ENCODE data around the gene ETV7. TPM values are rescaled to one million over a fixed set of nuclear protein-coding genes. Genes with fewer than 3 reads are reported as not detected.

Gene ETV7
- total RNA-seq, 1 donor = 3.3 TPM

DNA sequence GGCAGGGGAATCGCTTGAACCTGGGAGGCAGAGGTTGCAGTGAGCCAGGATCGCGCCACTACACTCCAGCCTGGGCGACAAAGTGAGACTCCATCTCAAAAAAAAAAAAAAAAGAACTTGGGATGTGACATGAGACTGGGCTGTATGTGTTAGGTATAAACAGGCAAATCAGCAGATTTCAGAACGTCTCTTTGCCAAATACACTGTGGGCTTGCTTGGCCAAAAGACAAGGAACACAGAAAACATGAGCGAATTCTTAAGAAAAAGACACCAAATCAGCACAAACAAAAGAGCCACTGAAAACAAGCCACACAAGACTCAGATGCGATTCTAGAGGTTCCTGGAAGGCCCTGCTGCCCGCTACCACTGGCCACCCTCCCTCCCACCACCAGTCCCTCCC, 12.5 kb downstream of the ETV7 start:
- Histone ChIP-seq H3K27me3 (ENCODE audit: insufficient read depth, low read length) (peaks cover 8% of the 10 kb centered on the region), H2AFZ (ENCODE audit: low read length) (peak overlapping the region; percentile 5), H3K27ac (ENCODE audit: low read depth, low read length) (no peak overlapping the region), H3K4me2 (ENCODE audit: insufficient read depth, low read length) (no peak overlapping the region), H3K9me3 (ENCODE audit: low read depth, low read length) (no peaks in the 10 kb centered on the region), H4K20me1 (ENCODE audit: insufficient read depth, low read length) (no peaks in the 10 kb centered on the region), H3K36me3 (ENCODE audit: insufficient read depth, low read length) (no peaks in the 10 kb centered on the region), H3K4me3 (ENCODE audit: insufficient read depth, low read length) (no peak overlapping the region), H3K4me1 (ENCODE audit: insufficient read depth, low read length) (peaks cover 7% of the 10 kb centered on the region), H3K79me2 (ENCODE audit: insufficient read depth, low read length) (no peaks in the 10 kb centered on the region)
- DNase-seq (ENCODE audit: insufficient read length, low spot score, missing footprints) = no peak
- no peak for TF ChIP-seq CTCF (IDR thresholded peaks at IDR 0.05; ENCODE audit: extremely low read depth, low read depth, low read length)

DNA sequence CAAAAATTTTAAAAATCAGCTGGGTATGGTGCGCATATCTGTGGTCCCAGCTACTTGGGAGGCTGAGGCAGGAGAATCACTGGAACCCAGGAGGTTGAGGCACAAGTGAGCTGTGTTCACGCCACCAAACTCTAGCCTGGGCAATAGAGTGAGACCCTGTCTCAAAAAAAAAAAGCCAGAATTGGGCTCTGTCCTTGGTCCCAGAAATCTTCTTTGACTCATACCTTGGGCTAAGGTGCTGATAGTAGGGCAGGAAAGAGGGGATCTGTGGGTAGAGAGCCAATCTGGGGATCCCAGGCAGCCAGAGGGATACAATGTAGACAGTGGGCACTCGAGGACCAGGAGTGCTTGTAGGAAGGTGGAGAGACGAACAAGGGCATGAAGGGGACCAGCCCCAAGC, 13.3 kb downstream of the ETV7 start:
- H3K79me2 ChIP-seq (ENCODE audit: insufficient read depth, low read length) = no peaks in the 10 kb centered on the region
- H3K4me3 ChIP-seq (ENCODE audit: insufficient read depth, low read length) = no peak overlapping the region
- peaks cover 15% of the 10 kb centered on the region for H3K4me1 ChIP-seq (ENCODE audit: insufficient read depth, low read length)
- H2AFZ ChIP-seq (ENCODE audit: low read length) = no peak overlapping the region
- no peak for TF ChIP-seq CTCF (IDR thresholded peaks at IDR 0.05; ENCODE audit: extremely low read depth, low read depth, low read length)
- DNase-seq (ENCODE audit: insufficient read length, low spot score, missing footprints) = no peak
- no peaks in the 10 kb centered on the region for H3K36me3 ChIP-seq (ENCODE audit: insufficient read depth, low read length)
- H3K27ac ChIP-seq (ENCODE audit: low read depth, low read length) = no peak overlapping the region
- no peaks in the 10 kb centered on the region for H3K9me3 ChIP-seq (ENCODE audit: low read depth, low read length)
- no peak overlapping the region for H3K4me2 ChIP-seq (ENCODE audit: insufficient read depth, low read length)
- no peaks in the 10 kb centered on the region for H4K20me1 ChIP-seq (ENCODE audit: insufficient read depth, low read length)
- H3K27me3 ChIP-seq (ENCODE audit: insufficient read depth, low read length) = peaks cover 8% of the 10 kb centered on the region

DNA sequence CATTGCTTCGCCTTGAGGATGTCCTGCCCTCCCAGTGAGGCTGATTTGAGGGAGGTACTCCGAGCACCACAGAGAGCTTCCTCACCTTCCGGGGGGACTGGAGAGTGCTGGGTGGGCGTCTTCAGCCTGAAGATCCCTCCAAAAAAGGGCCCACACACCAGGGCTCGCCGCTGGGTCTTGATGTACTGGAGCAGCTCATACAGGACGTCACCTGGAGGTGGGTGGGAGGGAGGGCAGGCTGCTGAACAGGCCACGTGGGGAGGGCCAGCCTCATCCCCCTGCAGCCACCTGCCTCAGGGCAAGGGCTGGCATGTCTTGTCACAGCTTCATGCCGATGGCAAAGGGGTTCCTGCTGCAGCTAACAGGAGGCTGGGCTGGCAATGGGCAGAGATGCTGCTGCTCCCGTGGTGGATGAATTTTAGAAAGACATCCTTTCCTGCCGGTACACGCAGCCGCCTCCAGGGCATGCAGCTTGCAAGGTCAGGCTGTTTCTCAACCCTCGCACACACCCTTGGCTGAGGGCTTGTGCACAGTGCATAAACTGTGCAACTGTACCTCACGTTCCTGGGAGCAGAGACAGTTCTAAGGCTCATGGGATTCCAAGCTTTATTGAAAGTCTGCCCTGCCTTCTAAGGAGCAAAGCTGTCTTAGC, 14.0 kb downstream of the ETV7 start:
- H3K4me1 ChIP-seq (ENCODE audit: insufficient read depth, low read length) = peaks cover 22% of the 10 kb centered on the region
- no peak overlapping the region for H2AFZ ChIP-seq (ENCODE audit: low read length)
- H3K4me2 ChIP-seq (ENCODE audit: insufficient read depth, low read length) = no peak overlapping the region
- no peaks in the 10 kb centered on the region for H3K36me3 ChIP-seq (ENCODE audit: insufficient read depth, low read length)
- peaks cover 8% of the 10 kb centered on the region for H3K27me3 ChIP-seq (ENCODE audit: insufficient read depth, low read length)
- H4K20me1 ChIP-seq (ENCODE audit: insufficient read depth, low read length) = no peaks in the 10 kb centered on the region
- no peaks in the 10 kb centered on the region for H3K79me2 ChIP-seq (ENCODE audit: insufficient read depth, low read length)
- H3K9me3 ChIP-seq (ENCODE audit: low read depth, low read length) = no peaks in the 10 kb centered on the region
- no peak for TF ChIP-seq CTCF (IDR thresholded peaks at IDR 0.05; ENCODE audit: extremely low read depth, low read depth, low read length)
- H3K27ac ChIP-seq (ENCODE audit: low read depth, low read length) = no peak overlapping the region
- no peak overlapping the region for H3K4me3 ChIP-seq (ENCODE audit: insufficient read depth, low read length)
- no peak for DNase-seq (ENCODE audit: insufficient read length, low spot score, missing footprints)

DNA sequence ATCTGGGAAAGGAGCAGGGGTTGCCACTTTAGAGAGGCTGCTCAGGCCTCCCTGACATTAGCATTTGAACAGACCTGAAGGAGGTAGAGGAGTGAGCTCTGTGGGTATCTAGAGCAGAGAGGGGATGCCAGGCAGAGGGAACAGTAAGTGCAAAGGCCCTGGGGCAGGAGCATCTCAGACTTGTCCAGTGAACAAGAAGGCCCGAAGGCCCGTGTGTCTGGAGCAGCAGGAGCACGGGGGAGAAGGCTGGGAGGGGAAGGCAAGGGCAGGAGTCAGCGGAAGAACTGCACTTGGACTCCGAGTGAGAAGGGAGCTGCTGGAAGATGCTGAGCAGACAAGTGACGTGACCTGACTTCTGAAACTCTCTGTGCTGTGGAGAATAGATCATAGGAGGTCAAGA, 15.4 kb downstream of the ETV7 start:
- Histone ChIP-seq H3K9me3 (ENCODE audit: low read depth, low read length) (no peaks in the 10 kb centered on the region), H4K20me1 (ENCODE audit: insufficient read depth, low read length) (no peaks in the 10 kb centered on the region), H3K4me2 (ENCODE audit: insufficient read depth, low read length) (no peak overlapping the region), H3K4me1 (ENCODE audit: insufficient read depth, low read length) (peaks cover 22% of the 10 kb centered on the region), H3K4me3 (ENCODE audit: insufficient read depth, low read length) (no peak overlapping the region), H3K27ac (ENCODE audit: low read depth, low read length) (no peak overlapping the region), H2AFZ (ENCODE audit: low read length) (no peak overlapping the region), H3K27me3 (ENCODE audit: insufficient read depth, low read length) (peaks cover 8% of the 10 kb centered on the region), H3K36me3 (ENCODE audit: insufficient read depth, low read length) (no peaks in the 10 kb centered on the region), H3K79me2 (ENCODE audit: insufficient read depth, low read length) (no peaks in the 10 kb centered on the region)
- TF ChIP-seq CTCF (IDR thresholded peaks at IDR 0.05; ENCODE audit: extremely low read depth, low read depth, low read length) = no peak
- DNase-seq (ENCODE audit: insufficient read length, low spot score, missing footprints) = no peak

Measured in osteoblast (primary cell).